Esophagus muscularis mucosa (tissue), 4 donors: Measurements from ENCODE around the gene PLXNA4.
"Not testable (repeated sequence)": the region's sequence is repeated elsewhere in the genome, so short reads cannot be mapped to it uniquely, and the experiment has no call there.

Experiments used
- CTCF ChIP-seq, 3 experiments: fragments of 200-600 bp in 2 of 3; fragments of 450-650 bp in 1 of 3; sonication (generic) in 2 of 3; IDR thresholded peaks; one replicate each; pipeline ENCODE4 v1.5.1; 2017 to 2019; ENCODE audit warnings: antibody characterized with exemption in 3 of 3, mild to moderate bottlenecking in 2 of 3, moderate library complexity in 1 of 3
- EP300 ChIP-seq: sonication (generic); formaldehyde crosslinking; IDR thresholded peaks from one replicate; pipeline ENCODE4 v1.6.1; 2017; ENCODE audit warnings: antibody characterized with exemption
- POLR2A ChIP-seq: fragments of 450-650 bp; IDR thresholded peaks from one replicate; pipeline ENCODE4 v1.6.1; 2017; ENCODE audit warnings: antibody characterized with exemption, moderate library complexity, mild to moderate bottlenecking, low read depth
- POLR2AphosphoS5 ChIP-seq, 2 donors: sonication (generic); formaldehyde crosslinking; IDR thresholded peaks; one replicate each; pipeline ENCODE4 v1.6.1; 2017; ENCODE audit warnings: antibody characterized with exemption in 2 of 2

- TF ChIP-seq CTCF (IDR thresholded peaks at IDR 0.05); POLR2A; POLR2AphosphoS5 (IDR thresholded peaks at IDR 0.05); EP300: not testable (repeated sequence)
Observed at GRCh38 chr7:132390049-132390448, 186.2 kb downstream of the PLXNA4 start.
